WTC11 (cell line): Measurements from ENCODE around the gene SPATA9. TPM values are rescaled to one million over a fixed set of nuclear protein-coding genes. Genes with fewer than 3 reads are reported as not detected.

Source experiments
- ATAC-seq: fragments of 200-7000 bp; cut with Tn5 transposase; 2 replicates; pipeline ENCODE4 v1.10.0; 2021; ENCODE audit warnings: mild to moderate bottlenecking, moderate library complexity
- CTCF ChIA-PET: fragments of 300-600 bp; sonication (Branson Sonifier 250); formaldehyde crosslinking; loops from one replicate; lab custom pipeline; 2021; ENCODE audit warnings: antibody characterized with exemption; lab: Charles Lee
- POLR2A ChIA-PET: fragments of 350-600 bp; sonication (Branson Sonifier 250); formaldehyde crosslinking; loops from one replicate; lab custom pipeline; 2021; ENCODE audit warnings: antibody characterized with exemption; lab: Charles Lee
- DNase-seq: peaks from one replicate; pipeline ENCODE4 v3.0.0; 2021; ENCODE audit warnings: low spot score
- H3K27ac Mint-ChIP-seq: 2 replicates; pipeline ENCODE4 v1.8.0; 2021; ENCODE audit warnings: mixed read lengths
- H3K27me3 Mint-ChIP-seq: 2 replicates; pipeline ENCODE4 v1.8.0; 2021; ENCODE audit warnings: low read depth, mild to moderate bottlenecking, moderate library complexity, mixed read lengths
- H3K36me3 Mint-ChIP-seq: 2 replicates; pipeline ENCODE4 v1.8.0; 2021; ENCODE audit warnings: mixed read lengths
- H3K4me1 Mint-ChIP-seq: 2 replicates; pipeline ENCODE4 v1.8.0; 2022; ENCODE audit warnings: mixed read lengths
- H3K4me3 Mint-ChIP-seq: 2 replicates; pipeline ENCODE4 v1.8.0; 2021; ENCODE audit warnings: mild to moderate bottlenecking, moderate library complexity, mixed read lengths
- H3K9me3 Mint-ChIP-seq: 2 replicates; pipeline ENCODE4 v1.8.0; 2021; ENCODE audit warnings: mixed read lengths
- FOXP1 ChIP-seq: sonication (generic); formaldehyde crosslinking; IDR thresholded peaks from 2 replicates; pipeline ENCODE4 v1.8.0; 2022; ENCODE audit warnings: missing genetic modification reagents, mild to moderate bottlenecking, moderate library complexity, borderline replicate concordance
- GABPB1 ChIP-seq: sonication (generic); formaldehyde crosslinking; IDR thresholded peaks from 2 replicates; pipeline ENCODE4 v1.8.1; 2023; ENCODE audit warnings: mild to moderate bottlenecking, missing genetic modification reagents
- JUN ChIP-seq: sonication (generic); formaldehyde crosslinking; IDR thresholded peaks from 2 replicates; pipeline ENCODE4 v1.8.0; 2023; ENCODE audit warnings: mild to moderate bottlenecking, missing genetic modification reagents
- KAT7 ChIP-seq: sonication (generic); formaldehyde crosslinking; IDR thresholded peaks from 2 replicates; pipeline ENCODE4 v1.8.1; 2023; ENCODE audit warnings: missing genetic modification reagents, mild to moderate bottlenecking, borderline replicate concordance
- MYBL2 ChIP-seq: sonication (generic); formaldehyde crosslinking; IDR thresholded peaks from 2 replicates; pipeline ENCODE4 v1.8.1; 2023; ENCODE audit warnings: mild to moderate bottlenecking, moderate library complexity, missing genetic modification reagents
- NFE2L1 ChIP-seq: sonication (generic); formaldehyde crosslinking; IDR thresholded peaks from 2 replicates; pipeline ENCODE4 v1.8.1; 2023; ENCODE audit warnings: missing genetic modification reagents
- NR1H2 ChIP-seq: sonication (generic); formaldehyde crosslinking; IDR thresholded peaks from 2 replicates; pipeline ENCODE4 v1.9.0; 2021; ENCODE audit warnings: mild to moderate bottlenecking, moderate library complexity, missing genetic modification reagents
- NR3C1 ChIP-seq: sonication (generic); formaldehyde crosslinking; conservative IDR thresholded peaks from 2 replicates; pipeline ENCODE4 v1.8.1; 2023; ENCODE audit warnings: low read depth, mild to moderate bottlenecking, missing genetic modification reagents
- SOX15 ChIP-seq: fragments of 250-450 bp; sonication (Bioruptor Pico); IDR thresholded peaks from 2 replicates; pipeline ENCODE4 v1.9.0; 2021; ENCODE audit warnings: mild to moderate bottlenecking
- TCF7 ChIP-seq: sonication (generic); formaldehyde crosslinking; IDR thresholded peaks from 2 replicates; pipeline ENCODE4 v1.8.0; 2022; ENCODE audit warnings: mild to moderate bottlenecking, low read depth, missing genetic modification reagents, moderate library complexity
- ZNF416 ChIP-seq: fragments of 250-450 bp; sonication (Bioruptor Pico); IDR thresholded peaks from 2 replicates; pipeline ENCODE4 v1.9.0; 2021; ENCODE audit warnings: mild to moderate bottlenecking, inconsistent platforms
- total RNA-seq: library from RNA; stranded (reverse); gene quantifications from 3 replicates; pipeline ENCODE4 v1.2.3, GENCODE V29; 2021
- TF ChIP-seq, protein P1 (sequence below): sonication (generic); formaldehyde crosslinking; IDR thresholded peaks from 2 replicates; pipeline ENCODE4 v1.8.1; 2022; ENCODE audit warnings: low read depth, missing genetic modification reagents, borderline replicate concordance
- TF ChIP-seq, protein P2 (sequence below): sonication (generic); formaldehyde crosslinking; IDR thresholded peaks from 2 replicates; pipeline ENCODE4 v1.8.1; 2022; ENCODE audit warnings: low read depth, mild to moderate bottlenecking, moderate library complexity, missing genetic modification reagents, borderline replicate concordance
- TF ChIP-seq, protein P3 (sequence below): sonication (generic); formaldehyde crosslinking; IDR thresholded peaks from 2 replicates; pipeline ENCODE4 v1.8.0; 2023; ENCODE audit warnings: missing genetic modification reagents, mild to moderate bottlenecking, borderline replicate concordance
- TF ChIP-seq, protein P4 (sequence below): sonication (generic); formaldehyde crosslinking; IDR thresholded peaks from 2 replicates; pipeline ENCODE4 v1.8.0; 2022; ENCODE audit warnings: mild to moderate bottlenecking, missing genetic modification reagents
- TF ChIP-seq, protein P5 (sequence below): sonication (generic); formaldehyde crosslinking; IDR thresholded peaks from 2 replicates; pipeline ENCODE4 v1.8.0; 2022; ENCODE audit warnings: mild to moderate bottlenecking, missing genetic modification reagents
- TF ChIP-seq, protein P6 (sequence below): sonication (generic); formaldehyde crosslinking; IDR thresholded peaks from 2 replicates; pipeline ENCODE4 v1.8.0; 2023; ENCODE audit warnings: mild to moderate bottlenecking, missing genetic modification reagents
- TF ChIP-seq, protein P7 (sequence below): fragments of 250-450 bp; sonication (Bioruptor Pico); IDR thresholded peaks from 2 replicates; pipeline ENCODE4 v2.1.2; 2022; ENCODE audit warnings: mild to moderate bottlenecking, moderate library complexity

Gene SPATA9
- total RNA-seq, 1 experiment from 2014 or later = not detected

DNA sequence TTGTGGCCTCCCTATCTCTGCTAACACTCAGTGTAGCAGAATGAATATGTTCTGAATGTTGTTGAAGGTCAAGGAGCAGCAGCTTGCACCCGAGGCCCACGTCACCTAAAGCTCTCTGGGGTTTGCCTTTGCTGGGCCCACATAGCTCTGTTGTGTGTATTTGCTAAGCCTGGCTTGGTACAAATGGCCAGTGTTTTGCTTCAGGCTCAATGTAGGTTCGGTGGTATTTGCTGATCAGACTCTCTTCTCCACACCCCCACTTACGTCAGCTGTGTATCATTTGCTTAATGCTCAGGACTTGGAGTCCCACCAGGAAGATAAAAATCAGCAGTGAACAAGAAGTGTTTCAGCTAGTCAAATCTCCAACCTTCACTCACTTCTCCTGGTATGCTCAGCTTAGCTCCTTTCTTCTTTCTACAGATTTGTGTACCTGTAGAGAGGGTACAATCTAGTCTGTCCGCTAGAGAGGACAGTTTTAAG lies 41.0 kb downstream of the SPATA9 start:
- peaks cover 7% of the 10 kb centered on the region for H3K9me3 Mint-ChIP-seq
- ATAC-seq = no peak
- POLR2A ChIA-PET = no interaction called here
- TF ChIP-seq, protein P1, sequence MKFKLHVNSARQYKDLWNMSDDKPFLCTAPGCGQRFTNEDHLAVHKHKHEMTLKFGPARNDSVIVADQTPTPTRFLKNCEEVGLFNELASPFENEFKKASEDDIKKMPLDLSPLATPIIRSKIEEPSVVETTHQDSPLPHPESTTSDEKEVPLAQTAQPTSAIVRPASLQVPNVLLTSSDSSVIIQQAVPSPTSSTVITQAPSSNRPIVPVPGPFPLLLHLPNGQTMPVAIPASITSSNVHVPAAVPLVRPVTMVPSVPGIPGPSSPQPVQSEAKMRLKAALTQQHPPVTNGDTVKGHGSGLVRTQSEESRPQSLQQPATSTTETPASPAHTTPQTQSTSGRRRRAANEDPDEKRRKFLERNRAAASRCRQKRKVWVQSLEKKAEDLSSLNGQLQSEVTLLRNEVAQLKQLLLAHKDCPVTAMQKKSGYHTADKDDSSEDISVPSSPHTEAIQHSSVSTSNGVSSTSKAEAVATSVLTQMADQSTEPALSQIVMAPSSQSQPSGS (CRISPR knock-in tag) = no peak
- no peak for TF ChIP-seq MYBL2 (CRISPR knock-in tag)
- no peak for TF ChIP-seq NFE2L1 (CRISPR knock-in tag)
- TF ChIP-seq TCF7 (CRISPR knock-in tag) = no peak
- no peak for TF ChIP-seq GABPB1 (CRISPR knock-in tag)
- no peak for TF ChIP-seq JUN (CRISPR knock-in tag)
- TF ChIP-seq, protein P2, sequence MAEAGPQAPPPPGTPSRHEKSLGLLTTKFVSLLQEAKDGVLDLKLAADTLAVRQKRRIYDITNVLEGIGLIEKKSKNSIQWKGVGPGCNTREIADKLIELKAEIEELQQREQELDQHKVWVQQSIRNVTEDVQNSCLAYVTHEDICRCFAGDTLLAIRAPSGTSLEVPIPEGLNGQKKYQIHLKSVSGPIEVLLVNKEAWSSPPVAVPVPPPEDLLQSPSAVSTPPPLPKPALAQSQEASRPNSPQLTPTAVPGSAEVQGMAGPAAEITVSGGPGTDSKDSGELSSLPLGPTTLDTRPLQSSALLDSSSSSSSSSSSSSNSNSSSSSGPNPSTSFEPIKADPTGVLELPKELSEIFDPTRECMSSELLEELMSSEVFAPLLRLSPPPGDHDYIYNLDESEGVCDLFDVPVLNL (CRISPR knock-in tag) = no peak
- TF ChIP-seq NR3C1 (CRISPR knock-in tag) = no peak
- no peak for TF ChIP-seq ZNF416
- TF ChIP-seq, all 79 proteins: peak for 0
- Mint-ChIP-seq H3K36me3 (no peaks in the 10 kb centered on the region; the same call in 1 of the 2 replicates), H3K4me1 (0 out of 2 replicates have a peak, but pooled peaks cover 3% of the 10 kb centered on the region), H3K27ac (no peak overlapping the region), H3K27me3 (no peaks in the 10 kb centered on the region), H3K4me3 (no peak overlapping the region)
- no peak for DNase-seq
- CTCF ChIA-PET = no interaction called here

DNA sequence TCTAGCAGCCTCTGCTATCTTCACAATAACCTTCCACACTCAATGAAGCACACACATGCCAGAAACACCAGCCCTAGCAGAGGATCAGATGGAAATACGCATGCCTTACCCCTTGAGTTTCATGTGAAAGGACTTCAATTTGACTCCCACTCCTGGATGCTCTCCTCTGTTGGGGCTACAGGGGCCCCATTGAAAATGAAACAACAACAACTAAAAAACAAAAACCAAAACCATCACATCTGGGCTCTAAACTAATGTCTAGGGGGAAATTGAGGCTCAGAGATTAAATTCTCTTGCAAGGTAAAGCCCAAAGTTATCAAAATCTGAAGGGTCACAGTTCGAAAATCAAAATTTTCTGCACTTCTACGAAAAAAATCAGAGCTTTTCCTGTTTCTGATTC lies 44.2 kb downstream of the SPATA9 start:
- Mint-ChIP-seq H3K27me3 (no peaks in the 10 kb centered on the region), H3K4me3 (no peak overlapping the region), H3K36me3 (no peaks in the 10 kb centered on the region; the same call in 1 of the 2 replicates), H3K4me1 (no peaks in the 10 kb centered on the region), H3K27ac (no peak overlapping the region), H3K9me3 (peaks cover 9% of the 10 kb centered on the region)
- no peak for ATAC-seq
- CTCF ChIA-PET = no interaction called here
- POLR2A ChIA-PET = no interaction called here
- no peak for DNase-seq
- TF ChIP-seq, protein P3, sequence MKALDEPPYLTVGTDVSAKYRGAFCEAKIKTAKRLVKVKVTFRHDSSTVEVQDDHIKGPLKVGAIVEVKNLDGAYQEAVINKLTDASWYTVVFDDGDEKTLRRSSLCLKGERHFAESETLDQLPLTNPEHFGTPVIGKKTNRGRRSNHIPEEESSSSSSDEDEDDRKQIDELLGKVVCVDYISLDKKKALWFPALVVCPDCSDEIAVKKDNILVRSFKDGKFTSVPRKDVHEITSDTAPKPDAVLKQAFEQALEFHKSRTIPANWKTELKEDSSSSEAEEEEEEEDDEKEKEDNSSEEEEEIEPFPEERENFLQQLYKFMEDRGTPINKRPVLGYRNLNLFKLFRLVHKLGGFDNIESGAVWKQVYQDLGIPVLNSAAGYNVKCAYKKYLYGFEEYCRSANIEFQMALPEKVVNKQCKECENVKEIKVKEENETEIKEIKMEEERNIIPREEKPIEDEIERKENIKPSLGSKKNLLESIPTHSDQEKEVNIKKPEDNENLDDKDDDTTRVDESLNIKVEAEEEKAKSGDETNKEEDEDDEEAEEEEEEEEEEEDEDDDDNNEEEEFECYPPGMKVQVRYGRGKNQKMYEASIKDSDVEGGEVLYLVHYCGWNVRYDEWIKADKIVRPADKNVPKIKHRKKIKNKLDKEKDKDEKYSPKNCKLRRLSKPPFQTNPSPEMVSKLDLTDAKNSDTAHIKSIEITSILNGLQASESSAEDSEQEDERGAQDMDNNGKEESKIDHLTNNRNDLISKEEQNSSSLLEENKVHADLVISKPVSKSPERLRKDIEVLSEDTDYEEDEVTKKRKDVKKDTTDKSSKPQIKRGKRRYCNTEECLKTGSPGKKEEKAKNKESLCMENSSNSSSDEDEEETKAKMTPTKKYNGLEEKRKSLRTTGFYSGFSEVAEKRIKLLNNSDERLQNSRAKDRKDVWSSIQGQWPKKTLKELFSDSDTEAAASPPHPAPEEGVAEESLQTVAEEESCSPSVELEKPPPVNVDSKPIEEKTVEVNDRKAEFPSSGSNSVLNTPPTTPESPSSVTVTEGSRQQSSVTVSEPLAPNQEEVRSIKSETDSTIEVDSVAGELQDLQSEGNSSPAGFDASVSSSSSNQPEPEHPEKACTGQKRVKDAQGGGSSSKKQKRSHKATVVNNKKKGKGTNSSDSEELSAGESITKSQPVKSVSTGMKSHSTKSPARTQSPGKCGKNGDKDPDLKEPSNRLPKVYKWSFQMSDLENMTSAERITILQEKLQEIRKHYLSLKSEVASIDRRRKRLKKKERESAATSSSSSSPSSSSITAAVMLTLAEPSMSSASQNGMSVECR (CRISPR knock-in tag) = no peak
- TF ChIP-seq, protein P4, sequence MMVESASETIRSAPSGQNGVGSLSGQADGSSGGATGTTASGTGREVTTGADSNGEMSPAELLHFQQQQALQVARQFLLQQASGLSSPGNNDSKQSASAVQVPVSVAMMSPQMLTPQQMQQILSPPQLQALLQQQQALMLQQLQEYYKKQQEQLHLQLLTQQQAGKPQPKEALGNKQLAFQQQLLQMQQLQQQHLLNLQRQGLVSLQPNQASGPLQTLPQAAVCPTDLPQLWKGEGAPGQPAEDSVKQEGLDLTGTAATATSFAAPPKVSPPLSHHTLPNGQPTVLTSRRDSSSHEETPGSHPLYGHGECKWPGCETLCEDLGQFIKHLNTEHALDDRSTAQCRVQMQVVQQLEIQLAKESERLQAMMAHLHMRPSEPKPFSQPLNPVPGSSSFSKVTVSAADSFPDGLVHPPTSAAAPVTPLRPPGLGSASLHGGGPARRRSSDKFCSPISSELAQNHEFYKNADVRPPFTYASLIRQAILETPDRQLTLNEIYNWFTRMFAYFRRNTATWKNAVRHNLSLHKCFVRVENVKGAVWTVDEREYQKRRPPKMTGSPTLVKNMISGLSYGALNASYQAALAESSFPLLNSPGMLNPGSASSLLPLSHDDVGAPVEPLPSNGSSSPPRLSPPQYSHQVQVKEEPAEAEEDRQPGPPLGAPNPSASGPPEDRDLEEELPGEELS = no peak
- TF ChIP-seq FOXP1 (CRISPR knock-in tag) = no peak
- TF ChIP-seq NR3C1 (CRISPR knock-in tag) = no peak
- TF ChIP-seq, protein P5, sequence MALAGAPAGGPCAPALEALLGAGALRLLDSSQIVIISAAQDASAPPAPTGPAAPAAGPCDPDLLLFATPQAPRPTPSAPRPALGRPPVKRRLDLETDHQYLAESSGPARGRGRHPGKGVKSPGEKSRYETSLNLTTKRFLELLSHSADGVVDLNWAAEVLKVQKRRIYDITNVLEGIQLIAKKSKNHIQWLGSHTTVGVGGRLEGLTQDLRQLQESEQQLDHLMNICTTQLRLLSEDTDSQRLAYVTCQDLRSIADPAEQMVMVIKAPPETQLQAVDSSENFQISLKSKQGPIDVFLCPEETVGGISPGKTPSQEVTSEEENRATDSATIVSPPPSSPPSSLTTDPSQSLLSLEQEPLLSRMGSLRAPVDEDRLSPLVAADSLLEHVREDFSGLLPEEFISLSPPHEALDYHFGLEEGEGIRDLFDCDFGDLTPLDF = no peak
- no peak for TF ChIP-seq KAT7 (CRISPR knock-in tag)
- TF ChIP-seq NR1H2 (CRISPR knock-in tag) = no peak
- TF ChIP-seq, protein P6, sequence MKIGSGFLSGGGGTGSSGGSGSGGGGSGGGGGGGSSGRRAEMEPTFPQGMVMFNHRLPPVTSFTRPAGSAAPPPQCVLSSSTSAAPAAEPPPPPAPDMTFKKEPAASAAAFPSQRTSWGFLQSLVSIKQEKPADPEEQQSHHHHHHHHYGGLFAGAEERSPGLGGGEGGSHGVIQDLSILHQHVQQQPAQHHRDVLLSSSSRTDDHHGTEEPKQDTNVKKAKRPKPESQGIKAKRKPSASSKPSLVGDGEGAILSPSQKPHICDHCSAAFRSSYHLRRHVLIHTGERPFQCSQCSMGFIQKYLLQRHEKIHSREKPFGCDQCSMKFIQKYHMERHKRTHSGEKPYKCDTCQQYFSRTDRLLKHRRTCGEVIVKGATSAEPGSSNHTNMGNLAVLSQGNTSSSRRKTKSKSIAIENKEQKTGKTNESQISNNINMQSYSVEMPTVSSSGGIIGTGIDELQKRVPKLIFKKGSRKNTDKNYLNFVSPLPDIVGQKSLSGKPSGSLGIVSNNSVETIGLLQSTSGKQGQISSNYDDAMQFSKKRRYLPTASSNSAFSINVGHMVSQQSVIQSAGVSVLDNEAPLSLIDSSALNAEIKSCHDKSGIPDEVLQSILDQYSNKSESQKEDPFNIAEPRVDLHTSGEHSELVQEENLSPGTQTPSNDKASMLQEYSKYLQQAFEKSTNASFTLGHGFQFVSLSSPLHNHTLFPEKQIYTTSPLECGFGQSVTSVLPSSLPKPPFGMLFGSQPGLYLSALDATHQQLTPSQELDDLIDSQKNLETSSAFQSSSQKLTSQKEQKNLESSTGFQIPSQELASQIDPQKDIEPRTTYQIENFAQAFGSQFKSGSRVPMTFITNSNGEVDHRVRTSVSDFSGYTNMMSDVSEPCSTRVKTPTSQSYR (CRISPR knock-in tag) = no peak
- no peak for TF ChIP-seq TCF7 (CRISPR knock-in tag)
- no peak for TF ChIP-seq SOX15 (CRISPR knock-in tag)
- TF ChIP-seq, protein P7, sequence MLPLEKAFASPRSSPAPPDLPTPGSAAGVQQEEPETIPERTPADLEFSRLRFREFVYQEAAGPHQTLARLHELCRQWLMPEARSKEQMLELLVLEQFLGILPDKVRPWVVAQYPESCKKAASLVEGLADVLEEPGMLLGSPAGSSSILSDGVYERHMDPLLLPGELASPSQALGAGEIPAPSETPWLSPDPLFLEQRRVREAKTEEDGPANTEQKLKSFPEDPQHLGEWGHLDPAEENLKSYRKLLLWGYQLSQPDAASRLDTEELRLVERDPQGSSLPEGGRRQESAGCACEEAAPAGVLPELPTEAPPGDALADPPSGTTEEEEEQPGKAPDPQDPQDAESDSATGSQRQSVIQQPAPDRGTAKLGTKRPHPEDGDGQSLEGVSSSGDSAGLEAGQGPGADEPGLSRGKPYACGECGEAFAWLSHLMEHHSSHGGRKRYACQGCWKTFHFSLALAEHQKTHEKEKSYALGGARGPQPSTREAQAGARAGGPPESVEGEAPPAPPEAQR = no peak
